Measurements from ENCODE around the gene SPHK1. TPM values are rescaled to one million over a fixed set of nuclear protein-coding genes. Genes with fewer than 3 reads are reported as not detected.

The SPHK1 gene
- total RNA-seq, 3 donors from 2014 or later, result 1.2 to 5.7 (median 3.3) TPM

GRCh38 chr17:76399175-76400172 lies 15.1 kb downstream of the SPHK1 start:
- no peak overlapping the region for H3K4me3 ChIP-seq
- TF ChIP-seq CTCF (IDR thresholded peaks at IDR 0.05), result no peak
- ATAC-seq (no peak), DNase-seq (no peak)
- H3K9me3 ChIP-seq, result no peaks in the 10 kb centered on the region
- no peaks in the 10 kb centered on the region for H3K4me1 ChIP-seq (ENCODE audit: low read depth)
- intact Hi-C loops (cut with DNase I, micrococcal nuclease), result loop anchor here (5.0 kb wide), 2 partner anchors 92 to 97 kb away; partner anchors contain the start of gene QRICH2 (in 1 of the 2)
- no peaks in the 10 kb centered on the region for H3K36me3 ChIP-seq (ENCODE audit: low read depth)

GRCh38 chr17:76402711-76403110 lies 18.3 kb downstream of the SPHK1 start:
- intact Hi-C loops (cut with DNase I, micrococcal nuclease), result no loop called here
- DNase-seq (peak in 1 of 3 donors; percentile 15), ATAC-seq (no peak)
- TF ChIP-seq CTCF (IDR thresholded peaks at IDR 0.05), result no peak
- H3K4me3 ChIP-seq, result no peak overlapping the region
- no peaks in the 10 kb centered on the region for H3K36me3 ChIP-seq (ENCODE audit: low read depth)
- peaks cover 2% of the 10 kb centered on the region for H3K4me1 ChIP-seq (ENCODE audit: low read depth)
- H3K9me3 ChIP-seq, result no peaks in the 10 kb centered on the region

- no peaks in the 10 kb centered on the region for H3K9me3 ChIP-seq
- intact Hi-C loops (cut with DNase I, micrococcal nuclease), result no loop called here
- peaks cover 2% of the 10 kb centered on the region for H3K4me1 ChIP-seq (ENCODE audit: low read depth)
- H3K4me3 ChIP-seq, result no peak overlapping the region
- DNase-seq, result no peak
- H3K36me3 ChIP-seq (ENCODE audit: low read depth), result no peaks in the 10 kb centered on the region
- no peak for ATAC-seq
- no peak for TF ChIP-seq CTCF (IDR thresholded peaks at IDR 0.05)
Observed at GRCh38 chr17:76404256-76404655, 19.8 kb downstream of the SPHK1 start.

GRCh38 chr17:76404976-76405563 lies 20.7 kb downstream of the SPHK1 start:
- intact Hi-C loops (cut with DNase I, micrococcal nuclease), result no loop called here
- ATAC-seq (no peak), DNase-seq (peak in 2 of 3 donors; percentile 21 to 44)
- H3K4me3 ChIP-seq, result no peak overlapping the region
- H3K4me1 ChIP-seq (ENCODE audit: low read depth), result peaks cover 2% of the 10 kb centered on the region
- no peaks in the 10 kb centered on the region for H3K9me3 ChIP-seq
- TF ChIP-seq CTCF (IDR thresholded peaks at IDR 0.05), result no peak
- no peaks in the 10 kb centered on the region for H3K36me3 ChIP-seq (ENCODE audit: low read depth)

GRCh38 chr17:76405607-76405966 lies 21.2 kb downstream of the SPHK1 start:
- Histone ChIP-seq H3K4me1 (ENCODE audit: low read depth) (peaks cover 2% of the 10 kb centered on the region), H3K9me3 (no peaks in the 10 kb centered on the region), H3K36me3 (ENCODE audit: low read depth) (no peaks in the 10 kb centered on the region), H3K4me3 (no peak overlapping the region)
- DNase-seq, result peak in 2 of 3 donors; percentile 21 to 29
- TF ChIP-seq CTCF (IDR thresholded peaks at IDR 0.05), result no peak
- intact Hi-C loops (cut with DNase I, micrococcal nuclease), result no loop called here
- no peak for ATAC-seq

Measured in mucosa of descending colon (tissue), 3 donors.